ENCODE data around the gene UBA52. TPM values are rescaled to one million over a fixed set of nuclear protein-coding genes. Genes with fewer than 3 reads are reported as not detected.

Gene UBA52
- polyA plus RNA-seq, 1 of the 3 experiments (the other 2 are of a cell fraction): 2,690 TPM

DNA sequence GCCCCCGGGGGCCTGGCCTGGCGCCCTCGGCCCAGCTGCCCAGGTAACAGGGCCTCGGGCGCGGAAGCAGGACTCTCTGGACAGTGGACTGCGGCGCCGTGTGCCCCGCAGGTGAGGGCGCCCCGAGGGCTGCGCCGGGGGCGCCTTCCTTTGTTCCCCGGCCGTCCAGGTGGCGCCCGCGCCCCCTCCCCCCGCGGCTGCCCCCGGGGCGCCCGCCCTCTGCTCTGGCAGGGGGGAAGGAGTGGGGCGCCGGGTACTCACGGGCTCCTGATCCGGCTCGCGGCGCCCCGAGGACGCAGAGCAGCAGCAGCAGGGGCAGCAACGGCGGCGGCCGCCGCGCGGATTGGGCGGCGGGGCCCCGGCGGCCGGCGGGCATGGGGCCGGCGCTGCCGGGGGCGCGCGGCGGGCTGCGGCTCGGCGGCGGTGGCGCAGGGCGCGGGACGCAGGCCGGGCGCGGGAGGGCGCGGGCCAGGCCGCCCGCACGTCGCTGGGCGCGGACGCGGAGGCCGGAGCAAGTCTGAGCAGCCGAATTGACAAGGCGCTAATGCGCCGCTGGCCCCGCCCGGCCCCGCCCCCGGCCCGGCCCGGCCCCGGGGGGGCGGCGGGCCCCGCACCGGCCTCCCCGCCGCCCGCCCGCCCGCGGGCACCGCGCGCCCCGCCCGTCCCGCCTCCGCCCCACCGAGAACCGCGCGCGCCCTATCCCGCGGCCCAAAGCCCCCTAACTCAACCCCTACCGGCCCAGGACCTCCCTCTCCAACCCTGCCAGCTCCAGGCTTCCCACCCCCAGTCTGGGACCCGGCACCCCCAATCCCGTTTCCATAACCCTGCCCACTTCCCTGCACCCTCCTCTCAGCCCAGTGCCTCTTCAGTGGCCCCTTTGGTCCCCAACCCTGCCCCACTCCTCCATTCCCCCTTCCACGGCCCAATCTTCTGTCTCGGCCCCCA is 34.9 kb downstream of the UBA52 start, which contains the start of gene CRLF1:
Gene CRLF1, minus strand, starts transcription at position 519 of the 945 bp plus-strand sequence. Its CDS starts 143 bp downstream, at position 376.
- Histone ChIP-seq H3F3A (replicated peaks; ENCODE audit: insufficient read depth) (peaks cover 27% of the 10 kb centered on the region), H3K9me3 (no peaks in the 10 kb centered on the region), H3K4me1 (ENCODE audit: control insufficient read depth in 1 of 2, insufficient read depth in 2 of 2, low read depth in 1 of 2, low read length in 1 of 2) (peaks cover 6 to 7% of the 10 kb centered on the region in 2 experiments; a peak in 2 of 4 replicates), H4K20me1 (ENCODE audit: insufficient read depth) (no peaks in the 10 kb centered on the region), H3K79me2 (ENCODE audit: insufficient read depth) (no peaks in the 10 kb centered on the region), H3K36me3 (replicated peaks in 1 of 2; ENCODE audit: control insufficient read depth in 1 of 2, insufficient read depth in 2 of 2, low read length in 1 of 2) (no peaks in the 10 kb centered on the region), H2AFZ (ENCODE audit: low read depth) (no peak within 1 kb of the TSS), H3K4me2 (peak within 1 kb of the TSS; percentile 66; the same call in 1 of the 2 replicates), H3K9me2 (no peaks in the 10 kb centered on the region), H3K27me3 (ENCODE audit: insufficient read depth) (peaks cover 60% of the 10 kb centered on the region), H3K9ac (no peak within 1 kb of the TSS), H3K27ac (ENCODE audit: low read depth in 2 of 2, low read length in 1 of 2) (no peak within 1 kb of the TSS), H3K4me3 (ENCODE audit: low read depth in 2 of 2, low read length in 1 of 2) (peak within 1 kb of the TSS in 1 of 2 experiments; percentile 35; a peak in 3 of 4 replicates)
- TF ChIP-seq MEF2A (IDR thresholded peaks at IDR 0.05; ENCODE audit: borderline replicate concordance, low read depth) (no peak), TCF12 (IDR thresholded peaks at IDR 0.05) (no peak), JUND (IDR thresholded peaks at IDR 0.05) (no peak), EZH2phosphoT487 (IDR thresholded peaks at IDR 0.05; ENCODE audit: borderline replicate concordance, low read depth) (no peak), YY1 (IDR thresholded peaks at IDR 0.05; ENCODE audit: low read depth) (no peak), TAF1 (IDR thresholded peaks at IDR 0.05; ENCODE audit: borderline replicate concordance, low read depth, low read length) (no peak), CHD2 (IDR thresholded peaks at IDR 0.05; ENCODE audit: low read length, partially characterized antibody) (no peak), NRF1 (IDR thresholded peaks at IDR 0.05; ENCODE audit: low read depth, low read length) (no peak), ELF1 (IDR thresholded peaks at IDR 0.05) (no peak), FOXM1 (IDR thresholded peaks at IDR 0.05; ENCODE audit: low read depth) (no peak), SIN3A (IDR thresholded peaks at IDR 0.05; ENCODE audit: borderline replicate concordance, low read depth, low read length) (no peak), RFX5 (IDR thresholded peaks at IDR 0.05; ENCODE audit: low read length) (no peak), NFIC (IDR thresholded peaks at IDR 0.05; ENCODE audit: borderline replicate concordance) (no peak), GABPA (IDR thresholded peaks at IDR 0.05; ENCODE audit: low read depth) (no peak), FOXJ3 (CRISPR knock-in tag; IDR thresholded peaks at IDR 0.05) (no peak)
- TF ChIP-seq, protein P1, sequence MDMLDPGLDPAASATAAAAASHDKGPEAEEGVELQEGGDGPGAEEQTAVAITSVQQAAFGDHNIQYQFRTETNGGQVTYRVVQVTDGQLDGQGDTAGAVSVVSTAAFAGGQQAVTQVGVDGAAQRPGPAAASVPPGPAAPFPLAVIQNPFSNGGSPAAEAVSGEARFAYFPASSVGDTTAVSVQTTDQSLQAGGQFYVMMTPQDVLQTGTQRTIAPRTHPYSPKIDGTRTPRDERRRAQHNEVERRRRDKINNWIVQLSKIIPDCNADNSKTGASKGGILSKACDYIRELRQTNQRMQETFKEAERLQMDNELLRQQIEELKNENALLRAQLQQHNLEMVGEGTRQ (IDR thresholded peaks at IDR 0.05; ENCODE audit: borderline replicate concordance, low read depth, low read length): no peak
- TF ChIP-seq, protein P2, sequence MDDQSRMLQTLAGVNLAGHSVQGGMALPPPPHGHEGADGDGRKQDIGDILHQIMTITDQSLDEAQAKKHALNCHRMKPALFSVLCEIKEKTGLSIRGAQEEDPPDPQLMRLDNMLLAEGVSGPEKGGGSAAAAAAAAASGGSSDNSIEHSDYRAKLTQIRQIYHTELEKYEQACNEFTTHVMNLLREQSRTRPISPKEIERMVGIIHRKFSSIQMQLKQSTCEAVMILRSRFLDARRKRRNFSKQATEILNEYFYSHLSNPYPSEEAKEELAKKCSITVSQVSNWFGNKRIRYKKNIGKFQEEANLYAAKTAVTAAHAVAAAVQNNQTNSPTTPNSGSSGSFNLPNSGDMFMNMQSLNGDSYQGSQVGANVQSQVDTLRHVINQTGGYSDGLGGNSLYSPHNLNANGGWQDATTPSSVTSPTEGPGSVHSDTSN (IDR thresholded peaks at IDR 0.05): no peak
- TF ChIP-seq, protein P3, sequence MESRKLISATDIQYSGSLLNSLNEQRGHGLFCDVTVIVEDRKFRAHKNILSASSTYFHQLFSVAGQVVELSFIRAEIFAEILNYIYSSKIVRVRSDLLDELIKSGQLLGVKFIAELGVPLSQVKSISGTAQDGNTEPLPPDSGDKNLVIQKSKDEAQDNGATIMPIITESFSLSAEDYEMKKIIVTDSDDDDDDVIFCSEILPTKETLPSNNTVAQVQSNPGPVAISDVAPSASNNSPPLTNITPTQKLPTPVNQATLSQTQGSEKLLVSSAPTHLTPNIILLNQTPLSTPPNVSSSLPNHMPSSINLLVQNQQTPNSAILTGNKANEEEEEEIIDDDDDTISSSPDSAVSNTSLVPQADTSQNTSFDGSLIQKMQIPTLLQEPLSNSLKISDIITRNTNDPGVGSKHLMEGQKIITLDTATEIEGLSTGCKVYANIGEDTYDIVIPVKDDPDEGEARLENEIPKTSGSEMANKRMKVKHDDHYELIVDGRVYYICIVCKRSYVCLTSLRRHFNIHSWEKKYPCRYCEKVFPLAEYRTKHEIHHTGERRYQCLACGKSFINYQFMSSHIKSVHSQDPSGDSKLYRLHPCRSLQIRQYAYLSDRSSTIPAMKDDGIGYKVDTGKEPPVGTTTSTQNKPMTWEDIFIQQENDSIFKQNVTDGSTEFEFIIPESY (IDR thresholded peaks at IDR 0.05; ENCODE audit: borderline replicate concordance, low read depth): no peak
- peak; percentile 71 for DNase-seq
- CTCF ChIA-PET: interaction anchor here (1.0 to 1.8 kb wide), 4 partner anchors 12 to 240 kb away, joined by 3 to 6 read pairs (median 4); no protein-coding TSS in a partner anchor
- WGBS (ENCODE audit: low lambda C conversion rate): 3% methylated on average over 12 of the region's 116 CpGs
- POLR2A ChIA-PET: no interaction called here
